GM18517 (cell line): ENCODE measurements around the gene ZNF385B.
"Not testable (repeated sequence)": the region's sequence is repeated elsewhere in the genome, so short reads cannot be mapped to it uniquely, and the experiment has no call there.

Source experiments
- ATAC-seq: cut with Tn5 transposase; IDR thresholded peaks from one replicate; pipeline ENCODE4 v1.9.1; 2021; ENCODE audit warnings: mild to moderate bottlenecking, moderate library complexity; ENCODE audit not compliant: unreplicated experiment

ZNF385B gene

GRCh38 chr2:179524809-179525339, 336.5 kb downstream of the ZNF385B start:
- ATAC-seq = no peak

- ATAC-seq = no peak
These were observed 339.5 kb downstream of the ZNF385B start for GRCh38 chr2:179521944-179522343.

GRCh38 chr2:179518830-179519229, 342.6 kb downstream of the ZNF385B start:
- ATAC-seq = no peak

GRCh38 chr2:179513181-179513580, 348.2 kb downstream of the ZNF385B start:
- no peak for ATAC-seq

GRCh38 chr2:179512281-179513035, 349.0 kb downstream of the ZNF385B start:
- no peak for ATAC-seq

- ATAC-seq = no peak
These were observed 350.2 kb downstream of the ZNF385B start for GRCh38 chr2:179511105-179511789.

GRCh38 chr2:179495315-179495714, 366.1 kb downstream of the ZNF385B start:
- ATAC-seq = no peak

GRCh38 chr2:179488563-179488962, 372.8 kb downstream of the ZNF385B start:
- no peak for ATAC-seq

- ATAC-seq = no peak
These were observed 374.2 kb downstream of the ZNF385B start for GRCh38 chr2:179487010-179487731.

GRCh38 chr2:179483131-179483530, 378.3 kb downstream of the ZNF385B start:
- no peak for ATAC-seq

- ATAC-seq = no peak
These were observed 381.5 kb downstream of the ZNF385B start for GRCh38 chr2:179479947-179480346.

GRCh38 chr2:179478771-179479170, 382.6 kb downstream of the ZNF385B start:
- no peak for ATAC-seq

- ATAC-seq = no peak
These were observed 390.4 kb downstream of the ZNF385B start for GRCh38 chr2:179470992-179471391.

GRCh38 chr2:179470089-179470488, 391.3 kb downstream of the ZNF385B start:
- no peak for ATAC-seq

- ATAC-seq = no peak
These were observed 393.5 kb downstream of the ZNF385B start for GRCh38 chr2:179467960-179468359.

- ATAC-seq = no peak
These were observed 394.3 kb downstream of the ZNF385B start for GRCh38 chr2:179467111-179467510.

GRCh38 chr2:179461420-179461819, 400.0 kb downstream of the ZNF385B start:
- no peak for ATAC-seq

GRCh38 chr2:179460181-179460929, 401.1 kb downstream of the ZNF385B start:
- no peak for ATAC-seq

GRCh38 chr2:179458113-179458512, 403.3 kb downstream of the ZNF385B start:
- not testable (repeated sequence) for ATAC-seq

- no peak for ATAC-seq
These were observed 405.6 kb downstream of the ZNF385B start for GRCh38 chr2:179455824-179456223.

GRCh38 chr2:179455172-179455524, 406.3 kb downstream of the ZNF385B start:
- no peak for ATAC-seq
